ENCODE data around the gene TMEM244. TPM values are rescaled to one million over a fixed set of nuclear protein-coding genes. Genes with fewer than 3 reads are reported as not detected.
"Not testable (repeated sequence)": the region's sequence is repeated elsewhere in the genome, so short reads cannot be mapped to it uniquely, and the experiment has no call there.

The TMEM244 gene
- total and polyA plus RNA-seq, 2 donors (not counting 3 experiments of a cell fraction or from before 2014, with no cell fraction given) = not detected

DNA sequence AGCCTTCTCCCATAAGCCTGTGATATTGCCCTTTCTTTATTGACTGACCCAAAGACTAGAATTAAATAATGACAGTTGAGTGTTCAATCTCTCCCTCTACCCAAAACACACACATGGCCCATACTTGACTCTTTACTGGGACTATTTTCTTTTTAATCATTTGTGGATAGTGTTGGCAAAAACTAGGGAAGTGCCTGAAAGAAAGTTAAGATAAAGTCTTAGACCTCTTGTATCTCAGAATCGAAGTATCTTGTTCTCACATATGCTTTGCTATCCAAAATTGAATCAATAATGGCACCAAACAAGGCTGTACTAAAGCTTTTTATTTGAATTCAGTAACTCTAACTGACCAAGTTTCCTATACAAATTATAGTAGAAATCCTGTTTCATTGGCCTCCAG, 19.0 kb downstream of the TMEM244 start:
- FAIRE-seq (no peak), DNase-seq (ENCODE audit: low read depth, low spot score) (no peak)
- Histone ChIP-seq H2AFZ (ENCODE audit: low read depth, low read length) (no peak overlapping the region), H3K27me3 (ENCODE audit: control insufficient read depth in 2 of 2, insufficient read depth in 2 of 2, low read length in 2 of 2) (no peaks in the 10 kb centered on the region), H3K4me1 (ENCODE audit: control insufficient read depth, extremely low read depth, insufficient read depth, low read length) (peaks cover 7% of the 10 kb centered on the region), H3K79me2 (ENCODE audit: control insufficient read depth, insufficient read depth, low read length) (no peaks in the 10 kb centered on the region), H3K9ac (replicated peaks; ENCODE audit: extremely low read depth, insufficient read depth, low read length) (no peak overlapping the region), H3K4me2 (ENCODE audit: insufficient read depth, low read length) (no peak overlapping the region), H3K9me3 (replicated peaks; ENCODE audit: control insufficient read depth, insufficient read depth, low read length) (no peaks in the 10 kb centered on the region), H4K20me1 (replicated peaks; ENCODE audit: control insufficient read depth, extremely low read depth, insufficient read depth, low read length) (no peaks in the 10 kb centered on the region), H3K9me1 (replicated peaks; ENCODE audit: control insufficient read depth, extremely low read depth, insufficient read depth, low read length) (no peaks in the 10 kb centered on the region), H3K36me3 (ENCODE audit: control insufficient read depth in 2 of 2, extremely low read depth in 1 of 2, insufficient read depth in 2 of 2, low read length in 2 of 2) (no peaks in the 10 kb centered on the region), H3K27ac (ENCODE audit: insufficient read depth, low read depth, low read length) (no peak overlapping the region), H3K4me3 (replicated peaks in 1 of 3; ENCODE audit: insufficient read depth in 1 of 3, low read depth in 1 of 3, low read length in 3 of 3) (no peak overlapping the region)
- intact Hi-C loops (cut with micrococcal nuclease) (no loop called here), dilution Hi-C loops (cut with MboI; ENCODE audit: extremely low pct_ligation_motif_present, low sequenced_read_pairs) (no loop called here)
- CTCF ChIA-PET = interaction anchor here (1.0 kb wide), 1 partner anchor 14 kb away, joined by 3 read pairs; no protein-coding TSS in a partner anchor
- BruUV-seq (replicated peaks) = no TSS peak
- POLR2A ChIA-PET = no interaction called here
- TF ChIP-seq POLR2A (IDR thresholded peaks at IDR 0.05; ENCODE audit: low read depth, low read length) (no peak), MYC (IDR thresholded peaks at IDR 0.05; ENCODE audit: low read depth, low read length) (no peak), JUN (IDR thresholded peaks at IDR 0.05; ENCODE audit: borderline replicate concordance, insufficient read depth, insufficient read length, low read depth) (no peak), POLR2AphosphoS5 (IDR thresholded peaks at IDR 0.05; ENCODE audit: insufficient read depth, low read depth, low read length) (no peak), FOS (IDR thresholded peaks at IDR 0.05; ENCODE audit: borderline replicate concordance, insufficient read depth, low read length) (no peak), GATA2 (IDR thresholded peaks at IDR 0.05; ENCODE audit: insufficient read depth, insufficient read length, low read depth, low read length) (no peak), EZH2 (IDR thresholded peaks at IDR 0.05; ENCODE audit: borderline replicate concordance, low read depth, low read length, severe bottlenecking) (no peak)
- TF ChIP-seq, protein P1, sequence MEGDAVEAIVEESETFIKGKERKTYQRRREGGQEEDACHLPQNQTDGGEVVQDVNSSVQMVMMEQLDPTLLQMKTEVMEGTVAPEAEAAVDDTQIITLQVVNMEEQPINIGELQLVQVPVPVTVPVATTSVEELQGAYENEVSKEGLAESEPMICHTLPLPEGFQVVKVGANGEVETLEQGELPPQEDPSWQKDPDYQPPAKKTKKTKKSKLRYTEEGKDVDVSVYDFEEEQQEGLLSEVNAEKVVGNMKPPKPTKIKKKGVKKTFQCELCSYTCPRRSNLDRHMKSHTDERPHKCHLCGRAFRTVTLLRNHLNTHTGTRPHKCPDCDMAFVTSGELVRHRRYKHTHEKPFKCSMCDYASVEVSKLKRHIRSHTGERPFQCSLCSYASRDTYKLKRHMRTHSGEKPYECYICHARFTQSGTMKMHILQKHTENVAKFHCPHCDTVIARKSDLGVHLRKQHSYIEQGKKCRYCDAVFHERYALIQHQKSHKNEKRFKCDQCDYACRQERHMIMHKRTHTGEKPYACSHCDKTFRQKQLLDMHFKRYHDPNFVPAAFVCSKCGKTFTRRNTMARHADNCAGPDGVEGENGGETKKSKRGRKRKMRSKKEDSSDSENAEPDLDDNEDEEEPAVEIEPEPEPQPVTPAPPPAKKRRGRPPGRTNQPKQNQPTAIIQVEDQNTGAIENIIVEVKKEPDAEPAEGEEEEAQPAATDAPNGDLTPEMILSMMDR (IDR thresholded peaks at IDR 0.05; ENCODE audit: extremely low read depth in 1 of 2, insufficient read depth in 1 of 2, low read depth in 1 of 2, low read length in 2 of 2) = no peak
- TF ChIP-seq, protein P2, sequence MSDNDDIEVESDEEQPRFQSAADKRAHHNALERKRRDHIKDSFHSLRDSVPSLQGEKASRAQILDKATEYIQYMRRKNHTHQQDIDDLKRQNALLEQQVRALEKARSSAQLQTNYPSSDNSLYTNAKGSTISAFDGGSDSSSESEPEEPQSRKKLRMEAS (IDR thresholded peaks at IDR 0.05; ENCODE audit: insufficient read depth, insufficient read length) = no peak

DNA sequence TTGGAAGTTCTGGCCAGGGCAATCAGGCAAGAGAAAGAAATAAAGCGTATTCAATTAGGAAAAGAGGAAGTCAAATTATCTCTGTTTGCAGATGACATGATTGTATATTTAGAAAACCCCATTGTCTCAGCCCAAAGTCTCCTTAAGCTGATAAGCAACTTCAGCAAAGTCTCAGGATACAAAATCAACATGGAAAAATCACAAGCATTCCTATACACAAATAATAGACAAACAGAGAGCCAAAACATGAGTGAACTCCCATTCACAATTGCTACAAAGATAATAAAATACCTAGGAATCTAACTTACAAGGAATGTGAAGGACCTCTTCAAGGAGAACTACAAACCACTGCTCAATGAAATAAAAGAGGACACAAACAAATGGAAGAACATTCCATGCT, 21.6 kb downstream of the TMEM244 start:
- intact Hi-C loops (cut with micrococcal nuclease); CTCF ChIA-PET; H3K79me2 ChIP-seq (ENCODE audit: control insufficient read depth, insufficient read depth, low read length); FAIRE-seq; H3K9me3 ChIP-seq (replicated peaks; ENCODE audit: control insufficient read depth, insufficient read depth, low read length); BruUV-seq (replicated peaks); H3K4me3 ChIP-seq (replicated peaks in 1 of 3; ENCODE audit: insufficient read depth in 1 of 3, low read depth in 1 of 3, low read length in 3 of 3); POLR2A ChIA-PET; H2AFZ ChIP-seq (ENCODE audit: low read depth, low read length); H3K27me3 ChIP-seq (ENCODE audit: control insufficient read depth in 2 of 2, insufficient read depth in 2 of 2, low read length in 2 of 2); H3K9ac ChIP-seq (replicated peaks; ENCODE audit: extremely low read depth, insufficient read depth, low read length); H3K36me3 ChIP-seq (ENCODE audit: control insufficient read depth in 2 of 2, extremely low read depth in 1 of 2, insufficient read depth in 2 of 2, low read length in 2 of 2); H4K20me1 ChIP-seq (replicated peaks; ENCODE audit: control insufficient read depth, extremely low read depth, insufficient read depth, low read length); dilution Hi-C loops (cut with MboI; ENCODE audit: extremely low pct_ligation_motif_present, low sequenced_read_pairs); H3K4me2 ChIP-seq (ENCODE audit: insufficient read depth, low read length); DNase-seq (ENCODE audit: low read depth, low spot score); H3K27ac ChIP-seq (ENCODE audit: insufficient read depth, low read depth, low read length); H3K4me1 ChIP-seq (ENCODE audit: control insufficient read depth, extremely low read depth, insufficient read depth, low read length); H3K9me1 ChIP-seq (replicated peaks; ENCODE audit: control insufficient read depth, extremely low read depth, insufficient read depth, low read length): not testable (repeated sequence)

All from endothelial cell of umbilical vein (primary cell).